ENCODE data around the gene LRP1B.

LRP1B gene

DNA sequence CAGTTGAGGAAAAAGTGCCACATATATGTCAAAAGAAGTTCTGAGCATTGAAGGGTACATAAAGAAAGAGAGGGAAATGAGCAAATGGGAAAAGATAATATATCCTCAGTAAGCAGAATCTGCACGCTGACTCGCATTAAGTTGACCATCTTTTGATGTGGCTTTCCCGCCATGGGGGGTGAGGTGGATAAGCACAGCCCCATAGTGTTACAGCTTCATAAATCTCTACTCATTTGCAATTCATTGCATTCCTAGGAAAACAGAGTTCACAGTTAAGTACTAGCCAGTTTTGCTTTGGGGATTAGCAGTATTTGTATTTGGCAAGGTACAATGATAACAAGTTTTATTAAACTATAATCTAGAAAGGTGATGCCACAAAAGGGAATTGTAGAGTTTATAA is 814.2 kb downstream of the LRP1B start:
- H3K18ac ChIP-seq (ENCODE audit: low read length): no peak overlapping the region
- no peak overlapping the region for H4K8ac ChIP-seq (ENCODE audit: low read depth, low read length)
- H3K27ac ChIP-seq (ENCODE audit: low read depth, low read length): no peak overlapping the region
- H3K4me2 ChIP-seq (ENCODE audit: low read length): no peak overlapping the region
- H3K79me2 ChIP-seq (ENCODE audit: control insufficient read depth, insufficient read depth, low read length): no peaks in the 10 kb centered on the region
- H4K5ac ChIP-seq (ENCODE audit: low read length): no peak overlapping the region
- no peak overlapping the region for H3K56ac ChIP-seq (ENCODE audit: low read length)
- H3K4me1 ChIP-seq (ENCODE audit: control insufficient read depth, low read depth, low read length): no peaks in the 10 kb centered on the region
- no peaks in the 10 kb centered on the region for H3K27me3 ChIP-seq (ENCODE audit: insufficient read depth, low read length, poor library complexity)
- DNase-seq: peak; percentile 21
- no peaks in the 10 kb centered on the region for H3K79me1 ChIP-seq (ENCODE audit: low read length)
- no peak overlapping the region for H2BK5ac ChIP-seq (ENCODE audit: low read length)
- no peak overlapping the region for H2BK120ac ChIP-seq (ENCODE audit: low read depth, low read length)
- no peak overlapping the region for H3K4me3 ChIP-seq (ENCODE audit: low read length)
- H2AK5ac ChIP-seq (ENCODE audit: low read length): no peak overlapping the region
- H3K36me3 ChIP-seq (ENCODE audit: control insufficient read depth, insufficient read depth, low read length): no peaks in the 10 kb centered on the region
- no peak overlapping the region for H3K4ac ChIP-seq (ENCODE audit: low read depth, low read length)
- no peak overlapping the region for H3K9ac ChIP-seq (ENCODE audit: low read length)
- WGBS (ENCODE audit: extremely low coverage, insufficient coverage, low lambda C conversion rate): no CpG with 5 or more reads among the region's 3 CpGs
- H3K23ac ChIP-seq (ENCODE audit: low read length): no peak overlapping the region
- no peak overlapping the region for H2BK15ac ChIP-seq (replicated peaks; ENCODE audit: low read depth)

- no peak overlapping the region for H3K4me3 ChIP-seq (ENCODE audit: low read length)
- no peak for DNase-seq
- H4K8ac ChIP-seq (ENCODE audit: low read depth, low read length): no peak overlapping the region
- no peak overlapping the region for H2BK5ac ChIP-seq (ENCODE audit: low read length)
- no peak overlapping the region for H2BK120ac ChIP-seq (ENCODE audit: low read depth, low read length)
- WGBS (ENCODE audit: extremely low coverage, insufficient coverage, low lambda C conversion rate): no CpG with 5 or more reads among the region's 3 CpGs
- no peaks in the 10 kb centered on the region for H3K4me1 ChIP-seq (ENCODE audit: control insufficient read depth, low read depth, low read length)
- no peaks in the 10 kb centered on the region for H3K27me3 ChIP-seq (ENCODE audit: insufficient read depth, low read length, poor library complexity)
- H3K79me2 ChIP-seq (ENCODE audit: control insufficient read depth, insufficient read depth, low read length): no peaks in the 10 kb centered on the region
- H3K4ac ChIP-seq (ENCODE audit: low read depth, low read length): no peak overlapping the region
- H3K9ac ChIP-seq (ENCODE audit: low read length): no peak overlapping the region
- no peak overlapping the region for H3K18ac ChIP-seq (ENCODE audit: low read length)
- H3K79me1 ChIP-seq (ENCODE audit: low read length): no peaks in the 10 kb centered on the region
- H4K5ac ChIP-seq (ENCODE audit: low read length): no peak overlapping the region
- no peak overlapping the region for H3K23ac ChIP-seq (ENCODE audit: low read length)
- H3K36me3 ChIP-seq (ENCODE audit: control insufficient read depth, insufficient read depth, low read length): no peaks in the 10 kb centered on the region
- no peak overlapping the region for H2BK15ac ChIP-seq (replicated peaks; ENCODE audit: low read depth)
- no peak overlapping the region for H3K56ac ChIP-seq (ENCODE audit: low read length)
- H2AK5ac ChIP-seq (ENCODE audit: low read length): no peak overlapping the region
- no peak overlapping the region for H3K4me2 ChIP-seq (ENCODE audit: low read length)
- no peak overlapping the region for H3K27ac ChIP-seq (ENCODE audit: low read depth, low read length)
Observed at GRCh38 chr2:141316103-141316502, 814.7 kb downstream of the LRP1B start.

GRCh38 chr2:141313972-141314371 is 816.8 kb downstream of the LRP1B start:
- Histone ChIP-seq H2BK15ac (replicated peaks; ENCODE audit: low read depth) (no peak overlapping the region), H4K5ac (ENCODE audit: low read length) (no peak overlapping the region), H3K4me2 (ENCODE audit: low read length) (no peak overlapping the region), H4K8ac (ENCODE audit: low read depth, low read length) (no peak overlapping the region), H3K4me1 (ENCODE audit: control insufficient read depth, low read depth, low read length) (no peaks in the 10 kb centered on the region), H3K79me2 (ENCODE audit: control insufficient read depth, insufficient read depth, low read length) (no peaks in the 10 kb centered on the region), H2BK5ac (ENCODE audit: low read length) (no peak overlapping the region), H2AK5ac (ENCODE audit: low read length) (no peak overlapping the region), H3K4me3 (ENCODE audit: low read length) (no peak overlapping the region), H3K79me1 (ENCODE audit: low read length) (no peaks in the 10 kb centered on the region), H3K56ac (ENCODE audit: low read length) (no peak overlapping the region), H3K27ac (ENCODE audit: low read depth, low read length) (no peak overlapping the region), H3K9ac (ENCODE audit: low read length) (no peak overlapping the region), H3K18ac (ENCODE audit: low read length) (no peak overlapping the region), H2BK120ac (ENCODE audit: low read depth, low read length) (no peak overlapping the region), H3K36me3 (ENCODE audit: control insufficient read depth, insufficient read depth, low read length) (no peaks in the 10 kb centered on the region), H3K4ac (ENCODE audit: low read depth, low read length) (no peak overlapping the region), H3K27me3 (ENCODE audit: insufficient read depth, low read length, poor library complexity) (no peaks in the 10 kb centered on the region), H3K23ac (ENCODE audit: low read length) (no peak overlapping the region)
- no CpG with 5 or more reads among the region's 4 CpGs for WGBS (ENCODE audit: extremely low coverage, insufficient coverage, low lambda C conversion rate)
- DNase-seq: no peak

DNA sequence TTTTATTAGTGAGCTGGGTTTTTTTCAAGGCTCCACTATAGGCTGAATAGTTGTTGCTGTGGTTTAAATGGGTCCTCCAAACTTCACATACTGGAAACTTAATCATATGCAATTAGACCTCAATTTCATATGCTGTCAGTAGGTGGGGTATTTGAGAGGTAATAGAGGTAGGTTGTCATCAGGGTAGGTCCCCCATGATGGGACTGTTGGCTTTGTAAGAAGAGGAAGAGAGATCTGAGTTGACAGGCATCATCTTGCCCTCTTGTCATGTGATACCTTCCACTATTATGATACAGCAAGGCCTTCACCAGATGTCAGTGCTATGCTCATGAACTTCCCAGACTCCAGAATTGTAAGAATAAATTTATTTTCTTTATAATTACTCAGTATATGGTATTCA is 819.4 kb downstream of the LRP1B start:
- H4K5ac ChIP-seq (ENCODE audit: low read length): no peak overlapping the region
- no peaks in the 10 kb centered on the region for H3K4me1 ChIP-seq (ENCODE audit: control insufficient read depth, low read depth, low read length)
- H3K56ac ChIP-seq (ENCODE audit: low read length): no peak overlapping the region
- DNase-seq: no peak
- no peaks in the 10 kb centered on the region for H3K36me3 ChIP-seq (ENCODE audit: control insufficient read depth, insufficient read depth, low read length)
- H2BK120ac ChIP-seq (ENCODE audit: low read depth, low read length): no peak overlapping the region
- H3K4ac ChIP-seq (ENCODE audit: low read depth, low read length): no peak overlapping the region
- H3K4me2 ChIP-seq (ENCODE audit: low read length): no peak overlapping the region
- no peak overlapping the region for H3K27ac ChIP-seq (ENCODE audit: low read depth, low read length)
- H3K4me3 ChIP-seq (ENCODE audit: low read length): no peak overlapping the region
- no peak overlapping the region for H2AK5ac ChIP-seq (ENCODE audit: low read length)
- H4K8ac ChIP-seq (ENCODE audit: low read depth, low read length): no peak overlapping the region
- H2BK15ac ChIP-seq (replicated peaks; ENCODE audit: low read depth): no peak overlapping the region
- H3K23ac ChIP-seq (ENCODE audit: low read length): no peak overlapping the region
- H3K9ac ChIP-seq (ENCODE audit: low read length): no peak overlapping the region
- no peak overlapping the region for H2BK5ac ChIP-seq (ENCODE audit: low read length)
- H3K79me2 ChIP-seq (ENCODE audit: control insufficient read depth, insufficient read depth, low read length): no peaks in the 10 kb centered on the region
- no peaks in the 10 kb centered on the region for H3K79me1 ChIP-seq (ENCODE audit: low read length)
- H3K27me3 ChIP-seq (ENCODE audit: insufficient read depth, low read length, poor library complexity): no peaks in the 10 kb centered on the region
- H3K18ac ChIP-seq (ENCODE audit: low read length): no peak overlapping the region

DNA sequence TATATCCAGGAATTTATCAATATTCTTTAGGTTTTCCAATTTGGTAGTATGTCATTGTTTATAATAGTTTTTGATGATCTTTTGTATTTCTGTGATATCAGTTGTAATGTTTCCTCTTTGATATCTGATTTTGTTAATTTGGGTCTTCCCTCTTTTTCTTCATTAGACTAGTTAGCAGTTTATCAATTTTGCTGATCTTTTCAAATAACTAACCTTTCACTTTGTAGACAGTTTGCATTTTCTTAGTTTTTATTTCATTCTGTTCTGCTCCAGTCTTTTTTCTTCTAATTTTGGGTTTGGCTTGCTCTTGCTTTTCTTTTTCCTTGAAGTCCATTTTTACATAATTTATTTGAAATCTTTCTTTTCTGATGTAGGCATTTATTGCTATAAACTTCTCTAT is 824.4 kb downstream of the LRP1B start:
- Histone ChIP-seq H3K27me3 (ENCODE audit: insufficient read depth, low read length, poor library complexity) (no peaks in the 10 kb centered on the region), H2BK15ac (replicated peaks; ENCODE audit: low read depth) (no peak overlapping the region), H3K18ac (ENCODE audit: low read length) (no peak overlapping the region), H3K56ac (ENCODE audit: low read length) (no peak overlapping the region), H2AK5ac (ENCODE audit: low read length) (no peak overlapping the region), H3K4me2 (ENCODE audit: low read length) (no peak overlapping the region), H2BK5ac (ENCODE audit: low read length) (no peak overlapping the region), H3K36me3 (ENCODE audit: control insufficient read depth, insufficient read depth, low read length) (no peaks in the 10 kb centered on the region), H3K9ac (ENCODE audit: low read length) (no peak overlapping the region), H3K23ac (ENCODE audit: low read length) (no peak overlapping the region), H3K79me2 (ENCODE audit: control insufficient read depth, insufficient read depth, low read length) (no peaks in the 10 kb centered on the region), H3K4ac (ENCODE audit: low read depth, low read length) (no peak overlapping the region), H3K4me1 (ENCODE audit: control insufficient read depth, low read depth, low read length) (no peaks in the 10 kb centered on the region), H2BK120ac (ENCODE audit: low read depth, low read length) (no peak overlapping the region), H4K8ac (ENCODE audit: low read depth, low read length) (no peak overlapping the region), H3K79me1 (ENCODE audit: low read length) (no peaks in the 10 kb centered on the region), H4K5ac (ENCODE audit: low read length) (no peak overlapping the region), H3K27ac (ENCODE audit: low read depth, low read length) (no peak overlapping the region), H3K4me3 (ENCODE audit: low read length) (no peak overlapping the region)
- no peak for DNase-seq

DNA sequence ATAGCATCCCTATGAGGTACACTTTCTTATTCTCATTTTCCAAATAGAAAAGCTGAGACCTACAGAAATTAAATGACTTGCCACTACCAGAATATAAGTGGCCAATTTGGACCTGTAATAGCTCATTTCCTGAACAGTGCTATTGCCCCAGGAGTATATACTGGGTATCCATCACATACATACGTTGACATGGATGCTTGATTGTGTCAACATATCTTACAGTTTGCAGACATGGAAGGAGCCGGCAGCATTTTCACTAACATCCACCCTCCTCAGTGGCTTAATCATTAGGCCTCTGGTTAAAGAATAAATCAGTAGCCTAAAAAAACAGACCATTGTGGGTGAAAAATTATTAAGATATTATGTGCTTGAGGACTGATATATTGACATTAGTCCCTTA is 829.3 kb downstream of the LRP1B start:
- no peak overlapping the region for H3K4me2 ChIP-seq (ENCODE audit: low read length)
- no peak overlapping the region for H3K18ac ChIP-seq (ENCODE audit: low read length)
- no peak overlapping the region for H2BK15ac ChIP-seq (replicated peaks; ENCODE audit: low read depth)
- no peaks in the 10 kb centered on the region for H3K4me1 ChIP-seq (ENCODE audit: control insufficient read depth, low read depth, low read length)
- DNase-seq: no peak
- H3K9ac ChIP-seq (ENCODE audit: low read length): no peak overlapping the region
- H3K27ac ChIP-seq (ENCODE audit: low read depth, low read length): no peak overlapping the region
- no peaks in the 10 kb centered on the region for H3K79me2 ChIP-seq (ENCODE audit: control insufficient read depth, insufficient read depth, low read length)
- no CpG with 5 or more reads among the region's 2 CpGs for WGBS (ENCODE audit: extremely low coverage, insufficient coverage, low lambda C conversion rate)
- no peaks in the 10 kb centered on the region for H3K79me1 ChIP-seq (ENCODE audit: low read length)
- H3K56ac ChIP-seq (ENCODE audit: low read length): no peak overlapping the region
- no peak overlapping the region for H2BK5ac ChIP-seq (ENCODE audit: low read length)
- no peak overlapping the region for H3K4ac ChIP-seq (ENCODE audit: low read depth, low read length)
- no peak overlapping the region for H3K23ac ChIP-seq (ENCODE audit: low read length)
- H3K4me3 ChIP-seq (ENCODE audit: low read length): no peak overlapping the region
- no peak overlapping the region for H2BK120ac ChIP-seq (ENCODE audit: low read depth, low read length)
- H4K8ac ChIP-seq (ENCODE audit: low read depth, low read length): no peak overlapping the region
- H3K27me3 ChIP-seq (ENCODE audit: insufficient read depth, low read length, poor library complexity): no peaks in the 10 kb centered on the region
- no peak overlapping the region for H2AK5ac ChIP-seq (ENCODE audit: low read length)
- no peaks in the 10 kb centered on the region for H3K36me3 ChIP-seq (ENCODE audit: control insufficient read depth, insufficient read depth, low read length)
- no peak overlapping the region for H4K5ac ChIP-seq (ENCODE audit: low read length)
